ENCODE data around the gene HOXD11.

HOXD11 gene

GRCh38 chr2:176132205-176133171 lies 25.4 kb downstream of the HOXD11 start:
- in situ Hi-C loops (cut with HindIII; ENCODE audit: low pct_unique_long_range_greater_than_20kb, low sequenced_read_pairs), result no loop called here
- no peak for DNase-seq (ENCODE audit: low read depth in 1 of 2, low spot score in 1 of 2)

GRCh38 chr2:176133389-176133788 lies 26.3 kb downstream of the HOXD11 start:
- in situ Hi-C loops (cut with HindIII; ENCODE audit: low pct_unique_long_range_greater_than_20kb, low sequenced_read_pairs), result no loop called here
- DNase-seq (ENCODE audit: low read depth in 1 of 2, low spot score in 1 of 2), result no peak
- TF ChIP-seq JUND (IDR thresholded peaks at IDR 0.05; ENCODE audit: low read depth), result no peak

More at GRCh38 chr2:176132205-176133171, 25.4 kb downstream of the HOXD11 start:
- no peak for TF ChIP-seq JUND (IDR thresholded peaks at IDR 0.05; ENCODE audit: low read depth)

GRCh38 chr2:176134035-176134434 lies 27.0 kb downstream of the HOXD11 start:
- in situ Hi-C loops (cut with HindIII; ENCODE audit: low pct_unique_long_range_greater_than_20kb, low sequenced_read_pairs), result no loop called here
- no peak for TF ChIP-seq JUND (IDR thresholded peaks at IDR 0.05; ENCODE audit: low read depth)
- DNase-seq (ENCODE audit: low read depth in 1 of 2, low spot score in 1 of 2), result no peak

GRCh38 chr2:176135035-176135440 lies 28.0 kb downstream of the HOXD11 start:
- DNase-seq (ENCODE audit: low read depth in 1 of 2, low spot score in 1 of 2), result peak in 1 of 2 experiments; percentile 20
- in situ Hi-C loops (cut with HindIII; ENCODE audit: low pct_unique_long_range_greater_than_20kb, low sequenced_read_pairs), result no loop called here
- TF ChIP-seq JUND (IDR thresholded peaks at IDR 0.05; ENCODE audit: low read depth), result no peak

GRCh38 chr2:176136374-176137251 lies 29.5 kb downstream of the HOXD11 start:
- in situ Hi-C loops (cut with HindIII; ENCODE audit: low pct_unique_long_range_greater_than_20kb, low sequenced_read_pairs), result no loop called here
- DNase-seq (ENCODE audit: low read depth in 1 of 2, low spot score in 1 of 2), result no peak
- TF ChIP-seq JUND (IDR thresholded peaks at IDR 0.05; ENCODE audit: low read depth), result no peak

GRCh38 chr2:176137252-176137580 lies 30.1 kb downstream of the HOXD11 start:
- TF ChIP-seq JUND (IDR thresholded peaks at IDR 0.05; ENCODE audit: low read depth), result no peak
- DNase-seq (ENCODE audit: low read depth in 1 of 2, low spot score in 1 of 2), result no peak
- in situ Hi-C loops (cut with HindIII; ENCODE audit: low pct_unique_long_range_greater_than_20kb, low sequenced_read_pairs), result no loop called here

GRCh38 chr2:176137906-176138305 lies 30.8 kb downstream of the HOXD11 start:
- no peak for TF ChIP-seq JUND (IDR thresholded peaks at IDR 0.05; ENCODE audit: low read depth)
- in situ Hi-C loops (cut with HindIII; ENCODE audit: low pct_unique_long_range_greater_than_20kb, low sequenced_read_pairs), result no loop called here
- DNase-seq (ENCODE audit: low read depth in 1 of 2, low spot score in 1 of 2), result no peak

- no peak for TF ChIP-seq JUND (IDR thresholded peaks at IDR 0.05; ENCODE audit: low read depth)
- no peak for DNase-seq (ENCODE audit: low read depth in 1 of 2, low spot score in 1 of 2)
- in situ Hi-C loops (cut with HindIII; ENCODE audit: low pct_unique_long_range_greater_than_20kb, low sequenced_read_pairs), result no loop called here
These were observed 31.4 kb downstream of the HOXD11 start for GRCh38 chr2:176138526-176138922.

- in situ Hi-C loops (cut with HindIII; ENCODE audit: low pct_unique_long_range_greater_than_20kb, low sequenced_read_pairs), result no loop called here
- no peak for TF ChIP-seq JUND (IDR thresholded peaks at IDR 0.05; ENCODE audit: low read depth)
- no peak for DNase-seq (ENCODE audit: low read depth in 1 of 2, low spot score in 1 of 2)
These were observed 32.0 kb downstream of the HOXD11 start for GRCh38 chr2:176138923-176139660.

- no peak for TF ChIP-seq JUND (IDR thresholded peaks at IDR 0.05; ENCODE audit: low read depth)
- in situ Hi-C loops (cut with HindIII; ENCODE audit: low pct_unique_long_range_greater_than_20kb, low sequenced_read_pairs), result no loop called here
- no peak for DNase-seq (ENCODE audit: low read depth in 1 of 2, low spot score in 1 of 2)
These were observed 32.8 kb downstream of the HOXD11 start for GRCh38 chr2:176139661-176140512.

- in situ Hi-C loops (cut with HindIII; ENCODE audit: low pct_unique_long_range_greater_than_20kb, low sequenced_read_pairs), result no loop called here
- DNase-seq (ENCODE audit: low read depth in 1 of 2, low spot score in 1 of 2), result peak; percentile 72 to 92
- TF ChIP-seq JUND (IDR thresholded peaks at IDR 0.05; ENCODE audit: low read depth), result no peak
These were observed 33.6 kb downstream of the HOXD11 start for GRCh38 chr2:176140513-176141317.
